ENCODE measurements around the gene EDC4. TPM values are rescaled to one million over a fixed set of nuclear protein-coding genes. Genes with fewer than 3 reads are reported as not detected.

EDC4 gene
- total and polyA plus RNA-seq, 9 of the 15 experiments (the other 6 are each of a cell fraction or from before 2014, with no cell fraction given), result 1.1 to 131 (median 74.0) TPM

DNA sequence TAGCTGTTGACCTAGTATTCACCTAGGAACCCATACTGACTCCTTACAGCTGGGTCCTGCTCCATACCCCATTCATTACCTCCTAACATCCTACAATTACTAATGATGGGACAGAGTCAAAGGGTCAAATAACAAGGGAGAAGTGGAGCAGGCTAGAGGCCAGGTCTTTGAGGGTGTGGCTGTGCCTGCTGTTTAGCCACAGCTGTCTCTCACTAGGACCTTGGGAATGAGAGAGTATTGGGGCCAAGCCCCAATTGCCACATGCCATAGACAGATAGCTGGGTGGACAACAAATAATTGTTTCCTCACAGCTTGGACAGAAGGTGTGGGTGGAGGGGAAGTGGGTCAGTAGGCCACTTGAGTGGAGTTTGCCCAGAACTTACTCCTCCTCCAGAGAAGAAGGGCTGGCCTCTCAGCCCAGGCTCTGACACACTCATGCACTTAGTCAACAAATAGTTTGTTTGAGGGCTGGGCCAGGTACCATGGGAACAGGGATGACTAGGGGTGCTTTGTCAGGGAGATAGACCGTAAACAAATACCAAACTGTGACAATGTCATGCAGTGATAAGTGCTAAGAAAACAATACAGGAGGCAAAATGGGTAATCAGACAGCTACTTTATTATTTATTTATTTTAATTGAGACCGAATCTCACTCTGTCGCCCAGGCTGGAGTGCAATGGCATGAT, 15.2 kb upstream of the EDC4 start (continued):
- TF ChIP-seq, protein P1, sequence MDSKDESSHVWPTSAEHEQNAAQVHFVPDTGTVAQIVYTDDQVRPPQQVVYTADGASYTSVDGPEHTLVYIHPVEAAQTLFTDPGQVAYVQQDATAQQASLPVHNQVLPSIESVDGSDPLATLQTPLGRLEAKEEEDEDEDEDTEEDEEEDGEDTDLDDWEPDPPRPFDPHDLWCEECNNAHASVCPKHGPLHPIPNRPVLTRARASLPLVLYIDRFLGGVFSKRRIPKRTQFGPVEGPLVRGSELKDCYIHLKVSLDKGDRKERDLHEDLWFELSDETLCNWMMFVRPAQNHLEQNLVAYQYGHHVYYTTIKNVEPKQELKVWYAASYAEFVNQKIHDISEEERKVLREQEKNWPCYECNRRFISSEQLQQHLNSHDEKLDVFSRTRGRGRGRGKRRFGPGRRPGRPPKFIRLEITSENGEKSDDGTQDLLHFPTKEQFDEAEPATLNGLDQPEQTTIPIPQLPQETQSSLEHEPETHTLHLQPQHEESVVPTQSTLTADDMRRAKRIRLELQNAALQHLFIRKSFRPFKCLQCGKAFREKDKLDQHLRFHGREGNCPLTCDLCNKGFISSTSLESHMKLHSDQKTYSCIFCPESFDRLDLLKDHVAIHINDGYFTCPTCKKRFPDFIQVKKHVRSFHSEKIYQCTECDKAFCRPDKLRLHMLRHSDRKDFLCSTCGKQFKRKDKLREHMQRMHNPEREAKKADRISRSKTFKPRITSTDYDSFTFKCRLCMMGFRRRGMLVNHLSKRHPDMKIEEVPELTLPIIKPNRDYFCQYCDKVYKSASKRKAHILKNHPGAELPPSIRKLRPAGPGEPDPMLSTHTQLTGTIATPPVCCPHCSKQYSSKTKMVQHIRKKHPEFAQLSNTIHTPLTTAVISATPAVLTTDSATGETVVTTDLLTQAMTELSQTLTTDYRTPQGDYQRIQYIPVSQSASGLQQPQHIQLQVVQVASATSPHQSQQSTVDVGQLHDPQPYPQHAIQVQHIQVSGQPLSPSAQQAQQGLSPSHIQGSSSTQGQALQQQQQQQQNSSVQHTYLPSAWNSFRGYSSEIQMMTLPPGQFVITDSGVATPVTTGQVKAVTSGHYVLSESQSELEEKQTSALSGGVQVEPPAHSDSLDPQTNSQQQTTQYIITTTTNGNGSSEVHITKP (IDR thresholded peaks at IDR 0.05; ENCODE audit: partially characterized antibody), result no peak
- TF ChIP-seq EGR1 (conservative IDR thresholded peaks at IDR 0.05), result peak; percentile 84
- TF ChIP-seq TAL1 (IDR thresholded peaks at IDR 0.05), result peak; percentile 30
- peak; percentile 55 to 64 for TF ChIP-seq NRF1 (conservative IDR thresholded peaks at IDR 0.05 in 1 of 2, IDR thresholded peaks at IDR 0.05 in 1 of 2)
- TF ChIP-seq RCOR1 (IDR thresholded peaks at IDR 0.05; ENCODE audit: borderline replicate concordance in 1 of 2, low read depth in 2 of 2, low read length in 2 of 2), result peak in 1 of 2 experiments; percentile 7; a peak in 1 of 4 replicates
- TF ChIP-seq TRIM24 (IDR thresholded peaks at IDR 0.05), result no peak
- peak; percentile 91 for TF ChIP-seq FOXJ3 (CRISPR knock-in tag; IDR thresholded peaks at IDR 0.05)
- TF ChIP-seq CBFA2T2 (conservative IDR thresholded peaks at IDR 0.05), result peak; percentile 30
- TF ChIP-seq, protein P2, sequence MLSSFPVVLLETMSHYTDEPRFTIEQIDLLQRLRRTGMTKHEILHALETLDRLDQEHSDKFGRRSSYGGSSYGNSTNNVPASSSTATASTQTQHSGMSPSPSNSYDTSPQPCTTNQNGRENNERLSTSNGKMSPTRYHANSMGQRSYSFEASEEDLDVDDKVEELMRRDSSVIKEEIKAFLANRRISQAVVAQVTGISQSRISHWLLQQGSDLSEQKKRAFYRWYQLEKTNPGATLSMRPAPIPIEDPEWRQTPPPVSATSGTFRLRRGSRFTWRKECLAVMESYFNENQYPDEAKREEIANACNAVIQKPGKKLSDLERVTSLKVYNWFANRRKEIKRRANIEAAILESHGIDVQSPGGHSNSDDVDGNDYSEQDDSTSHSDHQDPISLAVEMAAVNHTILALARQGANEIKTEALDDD (IDR thresholded peaks at IDR 0.05), result peak; percentile 49; the same call in 1 of the 2 replicates
- TF ChIP-seq, protein P3, sequence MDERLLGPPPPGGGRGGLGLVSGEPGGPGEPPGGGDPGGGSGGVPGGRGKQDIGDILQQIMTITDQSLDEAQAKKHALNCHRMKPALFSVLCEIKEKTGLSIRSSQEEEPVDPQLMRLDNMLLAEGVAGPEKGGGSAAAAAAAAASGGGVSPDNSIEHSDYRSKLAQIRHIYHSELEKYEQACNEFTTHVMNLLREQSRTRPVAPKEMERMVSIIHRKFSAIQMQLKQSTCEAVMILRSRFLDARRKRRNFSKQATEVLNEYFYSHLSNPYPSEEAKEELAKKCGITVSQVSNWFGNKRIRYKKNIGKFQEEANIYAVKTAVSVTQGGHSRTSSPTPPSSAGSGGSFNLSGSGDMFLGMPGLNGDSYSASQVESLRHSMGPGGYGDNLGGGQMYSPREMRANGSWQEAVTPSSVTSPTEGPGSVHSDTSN (CRISPR knock-in tag; IDR thresholded peaks at IDR 0.05; ENCODE audit: low read depth), result no peak
- TF ChIP-seq, protein P3 (tag; conservative IDR thresholded peaks at IDR 0.05; ENCODE audit: low read depth), result 0 out of 2 replicates have a peak, but pooled peaks have one; percentile 12
- peak; percentile 43; the same call in 1 of the 2 replicates for TF ChIP-seq JUND (IDR thresholded peaks at IDR 0.05; ENCODE audit: borderline replicate concordance, low read depth, low read length)
- no peak; the same call in 2 of the 3 replicates for TF ChIP-seq JUND (tag; IDR thresholded peaks at IDR 0.05; ENCODE audit: borderline replicate concordance, low read depth, low read length)
- TF ChIP-seq ARNT (IDR thresholded peaks at IDR 0.05), result no peak
- peak; percentile 16 for TF ChIP-seq MEIS2 (IDR thresholded peaks at IDR 0.05; ENCODE audit: partially characterized antibody)
- TF ChIP-seq MAFF (IDR thresholded peaks at IDR 0.05; ENCODE audit: low read length), result peak; percentile 13; the same call in 1 of the 2 replicates
- TF ChIP-seq CEBPB (tag; IDR thresholded peaks at IDR 0.05), result 0 out of 2 replicates have a peak, but pooled peaks have one; percentile 20
- TF ChIP-seq SOX6 (IDR thresholded peaks at IDR 0.05), result peak; percentile 84
- TF ChIP-seq SMARCE1 (IDR thresholded peaks at IDR 0.05), result peak; percentile 39; the same call in 1 of the 2 replicates
- TF ChIP-seq TCF3 (CRISPR knock-in tag; IDR thresholded peaks at IDR 0.05), result peak; percentile 59; the same call in 1 of the 2 replicates
- TF ChIP-seq MAFG (tag; conservative IDR thresholded peaks at IDR 0.05), result peak; percentile 21; the same call in 1 of the 2 replicates
- TF ChIP-seq ZNF668 (CRISPR knock-in tag; IDR thresholded peaks at IDR 0.05), result no peak
- no peak for TF ChIP-seq SRSF3 (IDR thresholded peaks at IDR 0.05; ENCODE audit: insufficient read depth, low read length)
